MM.1S (cell line): Measurements from ENCODE around the gene WDFY4.

Source experiments
- DNase-seq: peaks from one replicate; pipeline ENCODE4 v3.0.0-alpha.2; 2015
- H2AFZ ChIP-seq: fragments of 300-600 bp; sonication (generic); 2 replicates; pipeline ENCODE4 v1.6.0; 2016; ENCODE audit warnings: antibody characterized with exemption, low read length
- H3F3A ChIP-seq: fragments of 300-600 bp; sonication (generic); 2 replicates; pipeline ENCODE4 v1.6.1; 2016; ENCODE audit warnings: mild to moderate bottlenecking, antibody characterized with exemption, low read length, moderate library complexity, mixed read lengths; ENCODE audit not compliant: insufficient read depth
- H3K27ac ChIP-seq: fragments of 300-600 bp; sonication (generic); 2 replicates; pipeline ENCODE4 v1.5.1; 2016; ENCODE audit warnings: mild to moderate bottlenecking, low read length
- H3K27me3 ChIP-seq: fragments of 300-600 bp; sonication (generic); replicated peaks from 2 replicates; pipeline ENCODE4 v1.6.0; 2016; ENCODE audit warnings: low read length; ENCODE audit not compliant: insufficient read depth
- H3K36me3 ChIP-seq: fragments of 300-600 bp; sonication (generic); replicated peaks from 2 replicates; pipeline ENCODE4 v1.6.1; 2016; ENCODE audit warnings: mild to moderate bottlenecking, low read length, mixed read lengths; ENCODE audit not compliant: insufficient read depth
- H3K4me1 ChIP-seq: fragments of 300-600 bp; sonication (generic); 2 replicates; pipeline ENCODE4 v1.6.1; 2016; ENCODE audit warnings: low read length, mixed read lengths
- H3K4me2 ChIP-seq: fragments of 300-600 bp; sonication (generic); 2 replicates; pipeline ENCODE4 v1.6.0; 2016; ENCODE audit warnings: low read depth, low read length
- H3K4me3 ChIP-seq: fragments of 300-600 bp; sonication (generic); 2 replicates; pipeline ENCODE4 v1.5.1; 2016; ENCODE audit warnings: low read length, mixed read lengths
- H3K79me2 ChIP-seq: fragments of 300-600 bp; sonication (generic); 2 replicates; pipeline ENCODE4 v1.6.1; 2016; ENCODE audit warnings: mixed run types, low read length, mixed read lengths
- H3K9ac ChIP-seq: fragments of 300-600 bp; sonication (generic); 2 replicates; pipeline ENCODE4 v1.6.1; 2016; ENCODE audit warnings: low read length, mixed read lengths
- H3K9me2 ChIP-seq: fragments of 300-600 bp; sonication (generic); replicated peaks from 2 replicates; pipeline ENCODE4 v1.6.1; 2016; ENCODE audit warnings: mild to moderate bottlenecking, low read length, mixed read lengths; ENCODE audit not compliant: insufficient read depth
- H3K9me3 ChIP-seq: fragments of 300-600 bp; sonication (generic); replicated peaks from 2 replicates; pipeline ENCODE4 v1.6.1; 2016; ENCODE audit warnings: mild to moderate bottlenecking, low read length, mixed read lengths; ENCODE audit not compliant: insufficient read depth
- H4K20me1 ChIP-seq: fragments of 300-600 bp; sonication (generic); 2 replicates; pipeline ENCODE4 v1.6.1; 2016; ENCODE audit warnings: mild to moderate bottlenecking, low read length, moderate library complexity, mixed read lengths; ENCODE audit not compliant: insufficient read depth
- CTCF ChIP-seq: fragments of 300-600 bp; sonication (generic); IDR thresholded peaks from 2 replicates; pipeline ENCODE4 v1.5.1; 2016; ENCODE audit warnings: antibody characterized with exemption, low read length, mixed read lengths
- EZH2 ChIP-seq: fragments of 300-600 bp; sonication (generic); optimal IDR thresholded peaks from 2 replicates; pipeline ENCODE3; 2017; ENCODE audit warnings: low read depth, mild to moderate bottlenecking, antibody characterized with exemption, low read length, mixed read lengths
- EZH2phosphoT487 ChIP-seq: fragments of 300-600 bp; sonication (generic); IDR thresholded peaks from 2 replicates; pipeline ENCODE4 v1.6.1; 2018; ENCODE audit warnings: antibody characterized with exemption, low read length

The WDFY4 gene

GRCh38 chr10:49021685-49022084 is 337.0 kb downstream of the WDFY4 start:
- no peaks in the 10 kb centered on the region for H4K20me1 ChIP-seq
- H2AFZ ChIP-seq = no peak overlapping the region
- H3K9me2 ChIP-seq = no peaks in the 10 kb centered on the region
- H3K9me3 ChIP-seq = no peaks in the 10 kb centered on the region
- H3K36me3 ChIP-seq = no peaks in the 10 kb centered on the region
- no peak overlapping the region for H3K9ac ChIP-seq
- no peak overlapping the region for H3K27ac ChIP-seq
- no peaks in the 10 kb centered on the region for H3F3A ChIP-seq
- no peak overlapping the region for H3K4me3 ChIP-seq
- TF ChIP-seq EZH2 = no peak
- no peak for TF ChIP-seq CTCF
- TF ChIP-seq EZH2phosphoT487 = no peak
- H3K4me2 ChIP-seq = no peak overlapping the region
- DNase-seq = no peak
- no peaks in the 10 kb centered on the region for H3K4me1 ChIP-seq
- no peaks in the 10 kb centered on the region for H3K79me2 ChIP-seq
- no peaks in the 10 kb centered on the region for H3K27me3 ChIP-seq

- Histone ChIP-seq H3K4me3 (no peak overlapping the region), H3K9ac (no peak overlapping the region)
Measured at GRCh38 chr10:49023071-49023470, 338.4 kb downstream of the WDFY4 start.

GRCh38 chr10:49023752-49024151 is 339.1 kb downstream of the WDFY4 start:
- H3K9me2 ChIP-seq = no peaks in the 10 kb centered on the region
- DNase-seq = no peak
- no peaks in the 10 kb centered on the region for H3K79me2 ChIP-seq
- H3K4me2 ChIP-seq = no peak overlapping the region
- H3K36me3 ChIP-seq = no peaks in the 10 kb centered on the region
- H4K20me1 ChIP-seq = no peaks in the 10 kb centered on the region
- no peaks in the 10 kb centered on the region for H3K4me1 ChIP-seq
- H3F3A ChIP-seq = no peaks in the 10 kb centered on the region
- no peak overlapping the region for H3K4me3 ChIP-seq
- no peak overlapping the region for H3K27ac ChIP-seq
- no peak overlapping the region for H2AFZ ChIP-seq
- H3K9ac ChIP-seq = no peak overlapping the region
- TF ChIP-seq EZH2 (no peak), CTCF (no peak), EZH2phosphoT487 (no peak)
- H3K9me3 ChIP-seq = no peaks in the 10 kb centered on the region
- H3K27me3 ChIP-seq = no peaks in the 10 kb centered on the region

More at GRCh38 chr10:49023071-49023470, 338.4 kb downstream of the WDFY4 start:
- TF ChIP-seq EZH2 = no peak
- no peak for TF ChIP-seq CTCF
- TF ChIP-seq EZH2phosphoT487 = no peak
- no peak for DNase-seq
- no peaks in the 10 kb centered on the region for H3K9me3 ChIP-seq
- H2AFZ ChIP-seq = no peak overlapping the region
- H3K4me1 ChIP-seq = no peaks in the 10 kb centered on the region
- H3K27me3 ChIP-seq = no peaks in the 10 kb centered on the region
- no peaks in the 10 kb centered on the region for H3F3A ChIP-seq
- no peaks in the 10 kb centered on the region for H3K36me3 ChIP-seq
- H4K20me1 ChIP-seq = no peaks in the 10 kb centered on the region
- no peak overlapping the region for H3K4me2 ChIP-seq
- H3K9me2 ChIP-seq = no peaks in the 10 kb centered on the region
- no peak overlapping the region for H3K27ac ChIP-seq
- H3K79me2 ChIP-seq = no peaks in the 10 kb centered on the region
